ENCODE measurements around the gene CDCA7.
A peak's percentile ranks its signal among the peaks of the same experiment; 100 is the strongest.

The CDCA7 gene

GRCh38 chr2:173393186-173393585 is 38.5 kb downstream of the CDCA7 start:
- TF ChIP-seq CTCF (IDR thresholded peaks at IDR 0.05; ENCODE audit: insufficient read depth, missing control alignments): no peak
- DNase-seq (ENCODE audit: insufficient read length, low spot score): no peak
- FAIRE-seq: no peak

DNA sequence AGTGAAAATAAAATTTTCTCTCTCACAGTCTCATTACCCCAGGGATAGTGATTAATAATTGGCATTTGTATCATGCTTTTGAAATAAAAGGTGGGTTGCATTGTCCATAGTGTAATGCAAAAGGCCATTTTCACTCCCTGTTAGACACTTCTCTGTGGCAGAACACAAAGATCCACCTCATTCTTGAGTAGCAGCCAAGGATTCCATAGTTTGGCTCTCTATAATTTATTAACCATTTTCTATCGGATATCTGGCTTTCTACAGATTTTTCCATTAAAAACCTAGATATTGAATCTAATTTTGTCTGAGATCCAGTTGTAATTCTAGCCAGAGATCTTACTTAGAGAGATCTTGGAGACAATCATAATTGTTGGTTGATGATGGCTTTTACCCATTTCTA is 39.0 kb downstream of the CDCA7 start:
- no peak for DNase-seq (ENCODE audit: insufficient read length, low spot score)
- TF ChIP-seq CTCF (IDR thresholded peaks at IDR 0.05; ENCODE audit: insufficient read depth, missing control alignments): no peak
- no peak for FAIRE-seq

- FAIRE-seq (no peak), DNase-seq (ENCODE audit: insufficient read length, low spot score) (no peak)
- no peak for TF ChIP-seq CTCF (IDR thresholded peaks at IDR 0.05; ENCODE audit: insufficient read depth, missing control alignments)
Measured at GRCh38 chr2:173394091-173394974, 39.7 kb downstream of the CDCA7 start.

GRCh38 chr2:173395567-173396351 is 41.1 kb downstream of the CDCA7 start:
- TF ChIP-seq CTCF (IDR thresholded peaks at IDR 0.05; ENCODE audit: insufficient read depth, missing control alignments): no peak
- DNase-seq (ENCODE audit: insufficient read length, low spot score) (no peak), FAIRE-seq (no peak)

- FAIRE-seq (peak; percentile 41), DNase-seq (ENCODE audit: insufficient read length, low spot score) (no peak)
- TF ChIP-seq CTCF (IDR thresholded peaks at IDR 0.05; ENCODE audit: insufficient read depth, missing control alignments): peak; percentile 27
Measured at GRCh38 chr2:173397539-173397938, 42.9 kb downstream of the CDCA7 start.

GRCh38 chr2:173399229-173399628 is 44.6 kb downstream of the CDCA7 start:
- no peak for TF ChIP-seq CTCF (IDR thresholded peaks at IDR 0.05; ENCODE audit: insufficient read depth, missing control alignments)
- no peak for DNase-seq (ENCODE audit: insufficient read length, low spot score)
- FAIRE-seq: no peak
